ENCODE results near the gene INSYN2B. TPM values are rescaled to one million over a fixed set of nuclear protein-coding genes. Genes with fewer than 3 reads are reported as not detected.

The INSYN2B gene
- total RNA-seq, 2 experiments from 2014 or later = not detected

GRCh38 chr5:169832845-169833244, 147.4 kb downstream of the INSYN2B start:
- intact Hi-C loops (cut with micrococcal nuclease) = no loop called here
- H3K4me1 Mint-ChIP-seq (ENCODE audit: low read depth) = peaks cover 36% of the 10 kb centered on the region
- ChIA-PET CTCF (no interaction called here), POLR2A (interaction anchor here (1.2 kb wide), 1 partner anchor 27 kb away, joined by 3 read pairs; no protein-coding TSS in a partner anchor)
- peaks cover 14% of the 10 kb centered on the region for H3K36me3 Mint-ChIP-seq
- no peak overlapping the region for H3K27ac Mint-ChIP-seq
- no peak overlapping the region for H3K4me3 Mint-ChIP-seq
- no peaks in the 10 kb centered on the region for H3K9me3 Mint-ChIP-seq
- DNase-seq = no peak
- no peaks in the 10 kb centered on the region for H3K27me3 Mint-ChIP-seq

- no peaks in the 10 kb centered on the region for H3K27me3 Mint-ChIP-seq
- H3K4me3 Mint-ChIP-seq = no peak overlapping the region
- H3K27ac Mint-ChIP-seq = peak overlapping the region; percentile 25
- peaks cover 11% of the 10 kb centered on the region for H3K36me3 Mint-ChIP-seq
- ChIA-PET POLR2A (interaction anchor here (1.2 kb wide), 1 partner anchor 27 kb away, joined by 3 read pairs; no protein-coding TSS in a partner anchor), CTCF (interaction anchor here (0.6 kb wide), 1 partner anchor 525 kb away, joined by 3 read pairs; no protein-coding TSS in a partner anchor)
- H3K4me1 Mint-ChIP-seq (ENCODE audit: low read depth) = peaks cover 37% of the 10 kb centered on the region
- no peak for DNase-seq
- intact Hi-C loops (cut with micrococcal nuclease) = no loop called here
- H3K9me3 Mint-ChIP-seq = no peaks in the 10 kb centered on the region
Measured at GRCh38 chr5:169832304-169832703, 148.0 kb downstream of the INSYN2B start.

- ChIA-PET POLR2A (no interaction called here), CTCF (no interaction called here)
- intact Hi-C loops (cut with micrococcal nuclease) = no loop called here
- Mint-ChIP-seq H3K27me3 (no peaks in the 10 kb centered on the region), H3K36me3 (peaks cover 15% of the 10 kb centered on the region), H3K4me3 (no peak overlapping the region), H3K27ac (no peak overlapping the region), H3K9me3 (no peaks in the 10 kb centered on the region), H3K4me1 (ENCODE audit: low read depth) (peaks cover 37% of the 10 kb centered on the region)
- no peak for DNase-seq
Measured at GRCh38 chr5:169831331-169831730, 149.0 kb downstream of the INSYN2B start.

GRCh38 chr5:169828385-169828784, 151.9 kb downstream of the INSYN2B start:
- intact Hi-C loops (cut with micrococcal nuclease) = no loop called here
- Mint-ChIP-seq H3K4me1 (ENCODE audit: low read depth) (peaks cover 28% of the 10 kb centered on the region), H3K4me3 (no peak overlapping the region), H3K36me3 (peaks cover 22% of the 10 kb centered on the region), H3K9me3 (no peaks in the 10 kb centered on the region), H3K27me3 (no peaks in the 10 kb centered on the region), H3K27ac (no peak overlapping the region)
- ChIA-PET CTCF (no interaction called here), POLR2A (no interaction called here)
- no peak for DNase-seq

GRCh38 chr5:169827769-169828168, 152.5 kb downstream of the INSYN2B start:
- CTCF ChIA-PET = no interaction called here
- POLR2A ChIA-PET = no interaction called here

GRCh38 chr5:169826618-169827017, 153.7 kb downstream of the INSYN2B start:
- H3K4me1 Mint-ChIP-seq (ENCODE audit: low read depth) = peaks cover 14% of the 10 kb centered on the region
- no peak for DNase-seq
- POLR2A ChIA-PET = no interaction called here
- no peaks in the 10 kb centered on the region for H3K27me3 Mint-ChIP-seq
- H3K36me3 Mint-ChIP-seq = peaks cover 24% of the 10 kb centered on the region
- no peaks in the 10 kb centered on the region for H3K9me3 Mint-ChIP-seq
- intact Hi-C loops (cut with micrococcal nuclease) = no loop called here
- CTCF ChIA-PET = interaction anchor here (1.5 kb wide), 1 partner anchor 104 kb away, joined by 3 read pairs; no protein-coding TSS in a partner anchor
- no peak overlapping the region for H3K27ac Mint-ChIP-seq
- no peak overlapping the region for H3K4me3 Mint-ChIP-seq

More at GRCh38 chr5:169827769-169828168, 152.5 kb downstream of the INSYN2B start:
- Mint-ChIP-seq H3K4me1 (ENCODE audit: low read depth) (peaks cover 24% of the 10 kb centered on the region), H3K4me3 (no peak overlapping the region), H3K9me3 (no peaks in the 10 kb centered on the region), H3K27ac (no peak overlapping the region), H3K36me3 (peaks cover 28% of the 10 kb centered on the region), H3K27me3 (no peaks in the 10 kb centered on the region)
- intact Hi-C loops (cut with micrococcal nuclease) = no loop called here
- DNase-seq = no peak

GRCh38 chr5:169817031-169817430, 163.3 kb downstream of the INSYN2B start:
- POLR2A ChIA-PET = no interaction called here

GRCh38 chr5:169814522-169814921, 165.8 kb downstream of the INSYN2B start:
- DNase-seq = no peak
- POLR2A ChIA-PET = no interaction called here
- Mint-ChIP-seq H3K4me3 (no peak overlapping the region), H3K9me3 (no peaks in the 10 kb centered on the region), H3K27ac (no peak overlapping the region), H3K4me1 (ENCODE audit: low read depth) (peaks cover 1% of the 10 kb centered on the region), H3K27me3 (no peaks in the 10 kb centered on the region), H3K36me3 (peaks cover 63% of the 10 kb centered on the region)
- CTCF ChIA-PET = no interaction called here
- intact Hi-C loops (cut with micrococcal nuclease) = no loop called here

More at GRCh38 chr5:169817031-169817430, 163.3 kb downstream of the INSYN2B start:
- Mint-ChIP-seq H3K4me1 (ENCODE audit: low read depth) (no peaks in the 10 kb centered on the region), H3K4me3 (no peak overlapping the region), H3K27me3 (no peaks in the 10 kb centered on the region), H3K36me3 (peaks cover 56% of the 10 kb centered on the region), H3K9me3 (no peaks in the 10 kb centered on the region), H3K27ac (no peak overlapping the region)
- CTCF ChIA-PET = interaction anchor here (0.8 kb wide), 1 partner anchor 11 kb away, joined by 3 read pairs; no protein-coding TSS in a partner anchor
- intact Hi-C loops (cut with micrococcal nuclease) = no loop called here
- no peak for DNase-seq

Small RNA genes within 50 kb of the gene (microRNA-seq; reads per million reads assigned to microRNA genes)
- not detected for gene MIR378E (ENCODE audit: borderline microRNAs expressed, borderline number of aligned reads, borderline replicate concordance)

Other genes starting within 250 kb of the INSYN2B start
- not detected for gene FOXI1, start 125.4 kb upstream of the INSYN2B start, total RNA-seq

Measured in activated CD4-positive, alpha-beta memory T cell treated with anti-CD3 and anti-CD28 coated beads for 36 hours (primary cell).